Cerebellar nuclear complex (tissue), 1 donor: ENCODE data around the gene SSNA1.

ENCODE experiments used
- DNase-seq, 2 experiments: peaks; one replicate each; lab custom pipeline; 2025; lab: John Stamatoyannopoulos, UW

The SSNA1 gene

GRCh38 chr9:137199411-137200121 lies 11.1 kb downstream of the SSNA1 start:
- DNase-seq, result no peak

- DNase-seq, result peak; percentile 97 to 98
Measured at GRCh38 chr9:137200311-137201204, 12.1 kb downstream of the SSNA1 start, which contains the start of gene TPRN. Gene TPRN, minus strand, starts transcription at chr9:137200741. Its CDS starts 30 bp downstream, at chr9:137200711.

GRCh38 chr9:137201205-137201868 lies 12.9 kb downstream of the SSNA1 start:
- no peak for DNase-seq

GRCh38 chr9:137202966-137203365 lies 14.5 kb downstream of the SSNA1 start:
- DNase-seq, result no peak

GRCh38 chr9:137204731-137205125 lies 16.3 kb downstream of the SSNA1 start:
- no peak for DNase-seq

GRCh38 chr9:137205126-137206069 lies 16.9 kb downstream of the SSNA1 start, which contains the start of the genes NDOR1 and TMEM203:
Gene NDOR1, plus strand, starts transcription at chr9:137205700. Its CDS starts 78 bp downstream, at chr9:137205778.
Gene TMEM203, minus strand, starts transcription at chr9:137205648. Its CDS starts 234 bp downstream, at chr9:137205414.
- peak in 1 of 2 experiments; percentile 71 for DNase-seq

- DNase-seq, result no peak
Measured at GRCh38 chr9:137206602-137207001, 18.1 kb downstream of the SSNA1 start.

GRCh38 chr9:137211532-137211931 lies 23.1 kb downstream of the SSNA1 start:
- DNase-seq, result no peak

GRCh38 chr9:137212520-137212919 lies 24.0 kb downstream of the SSNA1 start:
- no peak for DNase-seq

- no peak for DNase-seq
Measured at GRCh38 chr9:137213160-137214060, 24.9 kb downstream of the SSNA1 start.

GRCh38 chr9:137214620-137215019 lies 26.1 kb downstream of the SSNA1 start:
- no peak for DNase-seq

- no peak for DNase-seq
Measured at GRCh38 chr9:137215196-137215986, 26.9 kb downstream of the SSNA1 start.

GRCh38 chr9:137216188-137216965 lies 27.9 kb downstream of the SSNA1 start:
- DNase-seq, result no peak

- DNase-seq, result no peak
Measured at GRCh38 chr9:137217276-137218211, 29.1 kb downstream of the SSNA1 start.

GRCh38 chr9:137218212-137218753 lies 29.8 kb downstream of the SSNA1 start:
- DNase-seq, result no peak

- DNase-seq, result no peak
Measured at GRCh38 chr9:137218754-137219271, 30.3 kb downstream of the SSNA1 start.
